Uterus (tissue), 2 donors: ENCODE results near the gene FLACC1.

Source experiments
- CTCF ChIP-seq, 4 experiments: fragments of 200-600 bp in 2 of 4; fragments of 450-650 bp in 2 of 4; sonication (generic) in 2 of 4; IDR thresholded peaks; one replicate each; pipeline ENCODE4 v1.5.1; 2016 to 2019; ENCODE audit warnings: antibody characterized with exemption in 4 of 4, mild to moderate bottlenecking in 2 of 4, moderate library complexity in 1 of 4
- POLR2A ChIP-seq, 2 donors: fragments of 450-650 bp; IDR thresholded peaks; one replicate each; pipeline ENCODE4 v1.6.1; 2016; ENCODE audit warnings: antibody characterized with exemption in 2 of 2, mild to moderate bottlenecking in 1 of 2, moderate library complexity in 1 of 2

DNA sequence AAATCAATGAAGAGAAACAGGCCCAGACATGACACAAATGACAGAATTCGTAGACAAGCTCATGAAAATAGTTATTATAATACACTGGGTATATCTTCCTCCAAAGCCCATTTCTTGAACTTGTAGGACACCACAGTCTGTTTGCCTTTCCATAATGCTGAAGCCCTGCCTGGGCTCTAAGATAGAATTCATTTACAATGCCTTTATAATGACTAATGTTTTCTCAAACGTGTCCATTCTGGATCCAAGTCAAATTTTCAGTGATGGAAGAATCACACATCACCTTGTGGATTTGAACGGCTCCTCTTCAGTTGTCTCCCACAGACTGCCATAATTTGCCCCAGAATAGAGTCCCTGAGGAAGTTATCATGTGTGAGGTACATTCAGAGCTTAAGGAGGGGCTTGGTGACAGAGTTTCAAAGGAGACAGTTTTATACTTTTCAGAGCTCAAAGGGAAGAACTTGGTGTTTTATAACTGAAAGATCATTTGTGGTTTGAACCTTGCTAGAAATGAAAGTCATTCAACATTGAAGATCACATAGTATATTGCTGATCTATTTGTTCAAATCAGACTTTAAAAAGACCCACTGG lies 58.6 kb downstream of the FLACC1 start:
- TF ChIP-seq CTCF (IDR thresholded peaks at IDR 0.05) (no peak), POLR2A (IDR thresholded peaks at IDR 0.05) (no peak)
